ENCODE results near the gene NRROS.

GRCh38 chr3:196634224-196634623 lies 5.3 kb upstream of the NRROS start:
- no peak for TF ChIP-seq CTCF (IDR thresholded peaks at IDR 0.05)
- TF ChIP-seq POLR2A (IDR thresholded peaks at IDR 0.05), result no peak
